Left colon (tissue), 2 donors: ENCODE data around the gene PRKAB2. TPM values are rescaled to one million over a fixed set of nuclear protein-coding genes. Genes with fewer than 3 reads are reported as not detected.
"Not testable (repeated sequence)": the region's sequence is repeated elsewhere in the genome, so short reads cannot be mapped to it uniquely, and the experiment has no call there.

Experiments used
- ATAC-seq: fragments of 200-7000 bp; cut with Tn5 transposase; one replicate; pipeline ENCODE4 v1.9.1; 2020; ENCODE audit warnings: mild to moderate bottlenecking, moderate library complexity
- DNase-seq, 2 donors: peaks; one replicate each; pipeline ENCODE4 v3.0.0-alpha.2; 2020
- intact Hi-C, 2 donors: fragments of 100-400 bp; cut with DNase I in 1 of 2; cut with micrococcal nuclease in 1 of 2; formaldehyde crosslinking; loops; one replicate each; pipeline versions ENCODE4 v1.11.2 to v1.14.0; 2022; cut with DNase I, micrococcal nuclease
- total RNA-seq, 2 donors: library from RNA; stranded (reverse); fragmentation: NEBNext Ultra II Directional; extraction: Animal tissue kit (Norgen Biotek cat#: 25700); gene quantifications; one replicate each; pipeline ENCODE4 v1.2.1, GENCODE V29; 2021
- donor health status: DM: no; HTN: no; CAD: no.
- donor health status: DM: yes; HTN: yes; CAD: no.

Gene PRKAB2
- total RNA-seq, 2 donors from 2014 or later = 12.2 to 23.9 TPM

DNA sequence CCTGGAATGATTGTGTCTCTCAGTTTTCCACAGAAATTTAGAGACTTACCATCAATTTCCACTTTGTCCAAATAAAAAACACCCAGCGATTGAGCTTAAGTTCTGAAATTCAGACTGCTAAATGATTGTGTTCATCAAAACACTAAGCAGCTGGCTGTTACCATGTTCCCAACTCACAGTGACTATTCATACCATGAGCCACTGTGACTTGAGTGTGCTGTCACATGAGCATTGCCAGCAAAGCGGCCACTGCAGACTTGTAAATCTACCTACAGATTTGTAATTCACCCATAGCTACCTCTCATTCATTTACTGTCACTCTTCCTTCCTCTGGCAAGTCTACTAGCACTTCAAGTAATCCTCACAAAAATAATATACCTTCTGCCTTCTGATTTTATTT lies 17.2 kb upstream of the PRKAB2 start:
- intact Hi-C loops = no loop called here
- DNase-seq (no peak), ATAC-seq (no peak)

DNA sequence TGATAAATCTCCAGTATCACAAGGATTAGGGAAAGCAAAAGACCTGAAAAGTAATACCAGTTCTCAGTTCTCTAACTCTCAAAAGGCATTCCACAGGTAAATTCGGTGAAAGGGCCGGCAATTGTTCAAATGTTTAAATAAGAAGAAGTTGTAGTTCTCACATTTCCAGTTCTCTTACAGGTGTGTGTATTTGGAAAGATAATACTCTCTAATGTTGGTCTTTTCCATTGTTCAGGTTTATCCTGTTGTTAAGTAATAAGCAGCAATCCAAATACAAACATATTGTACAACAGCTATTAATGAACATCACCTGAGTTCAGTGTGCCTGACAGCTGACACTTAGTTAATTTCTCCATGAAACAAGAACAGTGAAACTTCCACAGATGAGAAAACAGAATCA lies 13.2 kb upstream of the PRKAB2 start:
- ATAC-seq = no peak
- DNase-seq = no peak
- intact Hi-C loops = no loop called here

DNA sequence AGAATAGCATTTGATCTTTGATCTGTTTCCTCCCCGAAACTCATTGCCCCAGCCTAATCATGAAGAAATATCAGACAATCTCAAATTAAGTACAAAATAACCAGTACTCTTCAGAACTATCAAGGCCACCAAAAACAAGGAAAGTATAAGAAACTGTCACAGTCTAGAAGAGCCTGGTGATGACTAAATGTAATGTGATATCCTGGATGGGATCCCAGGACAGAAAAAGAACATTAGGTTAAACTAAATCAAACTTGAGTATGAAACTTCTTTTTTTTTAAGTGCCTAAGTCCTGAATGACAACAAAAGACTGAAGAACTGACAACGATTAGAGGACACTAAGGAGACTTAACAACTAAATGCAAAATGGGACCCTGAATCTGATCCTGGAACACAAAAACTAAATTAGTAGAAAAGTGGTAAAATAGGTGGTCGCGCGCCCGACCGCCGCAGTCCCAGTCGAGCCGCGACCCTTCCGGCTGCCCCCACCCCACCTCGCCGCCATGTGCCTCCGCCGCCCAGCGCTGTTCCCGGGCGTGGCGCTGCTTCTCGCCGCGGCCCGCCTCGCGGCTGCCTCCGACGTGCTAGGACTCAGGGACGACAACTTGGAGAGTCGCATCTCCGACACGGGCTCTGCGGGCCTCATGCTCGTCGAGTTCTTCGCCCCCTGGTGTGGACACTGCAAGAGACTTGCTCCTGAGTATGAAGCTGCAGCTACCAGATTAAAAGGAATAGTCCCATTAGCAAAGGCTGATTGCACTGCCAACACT lies 5.5 kb upstream of the PRKAB2 start:
- intact Hi-C loops = no loop called here
- peak; percentile 46 for ATAC-seq
- peak in 1 of 2 donors; percentile 16 for DNase-seq

GRCh38 chr1:147171399-147172167 lies 687 bp downstream of the PRKAB2 start:
- peak in 1 of 2 donors; percentile 13 for DNase-seq
- no peak for ATAC-seq
- intact Hi-C loops = loop anchor here (5.0 kb wide), 1 partner anchor 71 kb away; the partner anchor contains the start of gene CHD1L (in 2 of the 2)

- DNase-seq (no peak), ATAC-seq (no peak)
- intact Hi-C loops = loop anchor here (5.0 to 10.0 kb wide), 2 partner anchors 72 to 435 kb away; partner anchors contain the start of gene CHD1L (in 2 of the 2)
Observed at GRCh38 chr1:147169840-147170674, 2.2 kb downstream of the PRKAB2 start.

GRCh38 chr1:147169171-147169570 lies 3.1 kb downstream of the PRKAB2 start:
- no peak for ATAC-seq
- intact Hi-C loops = loop anchor here in 1 of 2 donors (10.0 kb wide), 1 partner anchor 436 kb away; no protein-coding TSS in a partner anchor
- no peak for DNase-seq

GRCh38 chr1:147168626-147169058 lies 3.6 kb downstream of the PRKAB2 start:
- intact Hi-C loops = loop anchor here in 1 of 2 donors (10.0 kb wide), 1 partner anchor 436 kb away; no protein-coding TSS in a partner anchor
- DNase-seq (peak; percentile 75 to 80), ATAC-seq (peak; percentile 12)

DNA sequence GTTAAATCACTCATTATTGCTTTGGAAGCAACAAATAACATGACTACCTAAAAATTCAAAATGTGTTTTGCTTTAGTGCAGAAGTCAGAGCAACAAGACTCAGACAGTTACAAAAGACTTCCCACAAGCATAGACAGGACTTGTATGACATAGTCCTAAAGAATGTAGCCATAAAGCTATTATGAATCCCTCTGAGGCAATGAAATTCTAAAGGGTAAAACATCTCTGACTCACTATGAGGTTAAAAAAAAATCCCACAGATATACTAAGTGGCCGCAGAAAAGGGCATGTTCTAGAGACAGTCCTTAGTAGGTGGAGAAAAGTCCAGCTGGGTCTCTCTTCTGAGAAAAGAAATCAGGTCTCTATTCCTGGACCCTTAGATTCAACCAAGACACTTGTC lies 4.9 kb downstream of the PRKAB2 start:
- intact Hi-C loops = loop anchor here in 1 of 2 donors (10.0 kb wide), 1 partner anchor 437 kb away; no protein-coding TSS in a partner anchor
- ATAC-seq = peak; percentile 54
- no peak for DNase-seq

- no peak for ATAC-seq
- intact Hi-C loops = loop anchor here in 1 of 2 donors (10.0 kb wide), 1 partner anchor 442 kb away; no protein-coding TSS in a partner anchor
- no peak for DNase-seq
Observed at GRCh38 chr1:147163019-147163418, 9.3 kb downstream of the PRKAB2 start.

DNA sequence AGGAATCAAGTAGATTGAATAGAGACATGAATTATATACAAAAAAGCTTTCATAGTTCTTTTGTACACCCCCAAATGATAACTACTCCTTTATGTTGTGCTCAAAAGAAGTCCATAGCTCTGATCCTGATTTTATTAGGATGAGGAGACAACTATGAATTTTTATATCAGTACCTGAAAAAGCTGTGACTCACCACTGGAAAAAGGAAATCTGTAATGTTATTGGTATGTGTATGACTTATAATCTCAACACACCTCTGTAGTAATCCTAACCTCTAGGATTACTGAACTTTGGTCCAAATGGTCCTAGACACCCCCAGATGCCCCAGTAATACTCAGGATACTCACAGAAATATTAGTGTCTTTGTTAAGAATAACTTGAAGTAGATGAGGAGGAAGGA lies 10.2 kb downstream of the PRKAB2 start:
- intact Hi-C loops = loop anchor here in 1 of 2 donors (10.0 kb wide), 1 partner anchor 443 kb away; no protein-coding TSS in a partner anchor
- DNase-seq (no peak), ATAC-seq (peak; percentile 59)

GRCh38 chr1:147157116-147157515 lies 15.2 kb downstream of the PRKAB2 start:
- intact Hi-C loops, DNase-seq, ATAC-seq: not testable (repeated sequence)

DNA sequence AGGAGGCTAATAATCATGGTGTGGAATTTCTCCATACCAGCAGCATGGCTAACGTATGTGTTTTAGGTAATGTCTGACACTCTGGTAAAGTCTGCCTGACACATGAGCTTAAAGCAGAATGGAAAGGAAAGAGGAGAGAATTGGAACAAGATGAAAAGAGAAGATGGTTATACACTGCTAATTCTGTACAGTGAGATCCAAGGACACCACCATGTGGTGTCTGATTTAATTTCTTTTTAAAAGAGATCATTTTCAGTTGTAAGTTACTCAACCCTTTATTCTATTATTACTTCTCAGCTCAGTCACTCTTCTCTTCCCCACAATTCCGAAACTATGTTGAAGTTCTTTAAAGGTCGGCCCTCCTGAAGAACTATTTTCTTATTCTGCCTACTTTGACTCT lies 15.6 kb downstream of the PRKAB2 start:
- DNase-seq = no peak
- intact Hi-C loops = no loop called here
- ATAC-seq = no peak

DNA sequence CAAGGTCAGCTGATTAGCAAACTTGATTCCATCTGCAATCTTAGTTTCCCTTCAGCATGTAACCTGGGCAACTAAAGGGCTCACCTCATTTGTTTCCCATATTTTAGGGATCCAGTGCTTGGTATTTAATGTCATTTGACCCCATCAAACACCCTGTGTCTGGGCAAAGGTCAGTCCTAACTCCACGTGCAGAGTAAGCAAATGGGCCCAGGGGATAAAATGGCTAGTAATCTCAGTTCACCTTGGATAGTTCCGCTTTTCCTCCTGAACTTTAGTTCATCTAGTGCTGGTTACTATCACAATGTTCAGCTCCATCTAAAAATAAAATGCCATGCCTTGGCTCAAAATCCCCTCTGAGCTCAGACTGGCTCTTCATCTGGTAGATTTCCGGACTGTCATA lies 19.5 kb downstream of the PRKAB2 start:
- DNase-seq (no peak), ATAC-seq (no peak)

DNA sequence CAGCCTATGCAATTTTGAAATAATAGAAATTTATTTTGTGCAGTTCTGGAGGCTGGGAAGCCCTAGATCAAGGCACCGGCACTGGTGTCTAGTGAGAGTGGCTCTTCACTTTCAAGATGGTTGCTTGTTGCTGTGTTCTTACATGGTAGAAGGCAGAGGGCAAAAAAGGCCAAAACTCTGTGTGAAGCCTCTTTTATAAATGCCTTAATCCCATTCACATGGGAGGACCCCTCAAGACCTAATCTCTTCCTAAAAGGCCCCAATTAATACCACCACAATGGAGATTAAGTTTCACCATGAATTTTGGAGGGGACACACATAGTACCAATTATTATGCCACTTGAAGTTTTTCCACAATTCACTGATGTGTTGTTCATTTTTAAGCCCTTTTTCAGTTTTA lies 21.0 kb downstream of the PRKAB2 start:
- DNase-seq = no peak
- intact Hi-C loops = no loop called here
- ATAC-seq = no peak

More for the DNA sequence above, 19.5 kb downstream of the PRKAB2 start:
- intact Hi-C loops = no loop called here

DNA sequence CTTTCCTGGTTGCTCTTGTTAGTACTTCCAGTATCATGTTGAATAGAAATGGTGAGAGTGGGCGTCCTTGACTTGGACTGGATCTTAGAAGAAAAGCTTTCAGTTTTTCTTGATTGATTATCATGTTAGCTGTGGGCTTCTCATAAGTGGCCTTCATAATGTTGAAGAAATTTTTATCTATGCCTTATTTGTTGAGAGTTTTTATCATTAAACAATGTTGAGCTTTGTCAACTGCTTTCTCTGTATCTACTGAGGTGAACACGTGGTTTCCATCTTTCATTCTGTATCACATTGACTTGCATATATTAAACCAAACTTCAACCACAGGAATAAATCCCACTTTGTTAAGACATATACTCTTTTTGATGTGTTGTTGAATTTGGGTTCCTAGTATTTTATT lies 29.4 kb downstream of the PRKAB2 start:
- intact Hi-C loops = no loop called here
- DNase-seq = no peak
- ATAC-seq = no peak

DNA sequence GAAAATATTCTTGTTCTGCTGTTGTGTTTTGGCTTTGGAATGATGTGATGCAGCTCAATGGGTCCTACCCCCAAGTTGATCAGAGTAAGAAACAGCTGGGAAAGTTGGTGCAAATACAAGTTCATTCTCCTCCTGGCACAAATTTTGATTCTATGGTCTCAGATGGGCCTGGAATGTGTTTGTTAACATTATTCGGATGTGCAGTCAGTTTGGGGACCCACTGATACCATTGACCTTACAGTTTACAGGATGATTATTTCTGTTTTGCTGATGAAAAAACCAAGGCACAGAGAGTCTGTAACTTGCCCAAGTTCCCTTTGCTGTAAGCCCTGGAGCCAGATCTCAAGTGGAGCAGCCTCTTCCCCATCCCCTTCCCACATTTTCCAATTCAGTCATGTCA lies 41.5 kb downstream of the PRKAB2 start:
- ATAC-seq, intact Hi-C loops, DNase-seq: not testable (repeated sequence)

GRCh38 chr1:147129116-147129873 lies 43.0 kb downstream of the PRKAB2 start:
- no peak for ATAC-seq

GRCh38 chr1:147124266-147124665 lies 48.0 kb downstream of the PRKAB2 start:
- ATAC-seq (no peak), DNase-seq (no peak)
- intact Hi-C loops = no loop called here

More at GRCh38 chr1:147129116-147129873, 43.0 kb downstream of the PRKAB2 start:
- intact Hi-C loops = no loop called here
- no peak for DNase-seq
